ENCODE data around the gene KIF7.
"Not testable (repeated sequence)": the region's sequence is repeated elsewhere in the genome, so short reads cannot be mapped to it uniquely, and the experiment has no call there.

The KIF7 gene

GRCh38 chr15:89654847-89655805, at the start of gene KIF7:
Gene KIF7, minus strand, starts transcription at chr15:89655467. Its CDS starts 2,537 bp downstream, at chr15:89652930.
- DNase-seq (ENCODE audit: low spot score) = no peak

- no peak for DNase-seq (ENCODE audit: low spot score)
These were observed 49.1 kb upstream of the KIF7 start for GRCh38 chr15:89704411-89704810.

GRCh38 chr15:89695198-89695597, 39.9 kb upstream of the KIF7 start:
- no peak for DNase-seq (ENCODE audit: low spot score)

- DNase-seq (ENCODE audit: low spot score) = no peak
These were observed 38.4 kb upstream of the KIF7 start for GRCh38 chr15:89693696-89694095.

- no peak for DNase-seq (ENCODE audit: low spot score)
These were observed 37.8 kb upstream of the KIF7 start for GRCh38 chr15:89693091-89693490.

- DNase-seq (ENCODE audit: low spot score) = peak; percentile 73
These were observed 35.3 kb upstream of the KIF7 start, which contains the start of the genes PEX11A and WDR93 for GRCh38 chr15:89690276-89691218. Gene PEX11A, minus strand, starts transcription at chr15:89690754. Its CDS starts 122 bp downstream, at chr15:89690632. Gene WDR93, plus strand, starts transcription at chr15:89690811. Its CDS starts 10,936 bp downstream, at chr15:89701747.

- not testable (repeated sequence) for DNase-seq (ENCODE audit: low spot score)
These were observed 34.6 kb upstream of the KIF7 start for GRCh38 chr15:89689930-89690275.

- no peak for DNase-seq (ENCODE audit: low spot score)
These were observed 31.3 kb upstream of the KIF7 start for GRCh38 chr15:89686522-89686921.

- no peak for DNase-seq (ENCODE audit: low spot score)
These were observed 30.7 kb upstream of the KIF7 start for GRCh38 chr15:89685995-89686394.

GRCh38 chr15:89681146-89681545, 25.9 kb upstream of the KIF7 start:
- DNase-seq (ENCODE audit: low spot score) = no peak

GRCh38 chr15:89680282-89680873, 25.1 kb upstream of the KIF7 start:
- DNase-seq (ENCODE audit: low spot score) = no peak

GRCh38 chr15:89679212-89679611, 23.9 kb upstream of the KIF7 start, which contains the start of gene PLIN1:
Gene PLIN1, minus strand, starts transcription at chr15:89679367. Its CDS starts 1,878 bp downstream, at chr15:89677489.
- DNase-seq (ENCODE audit: low spot score) = no peak

- no peak for DNase-seq (ENCODE audit: low spot score)
These were observed 22.1 kb upstream of the KIF7 start for GRCh38 chr15:89677381-89677780.

GRCh38 chr15:89675606-89676005, 20.3 kb upstream of the KIF7 start:
- DNase-seq (ENCODE audit: low spot score) = no peak

GRCh38 chr15:89674526-89674925, 19.3 kb upstream of the KIF7 start:
- no peak for DNase-seq (ENCODE audit: low spot score)

- DNase-seq (ENCODE audit: low spot score) = peak; percentile 15
These were observed 17.9 kb upstream of the KIF7 start for GRCh38 chr15:89673165-89673512.

- no peak for DNase-seq (ENCODE audit: low spot score)
These were observed 17.2 kb upstream of the KIF7 start for GRCh38 chr15:89672221-89673164.

- DNase-seq (ENCODE audit: low spot score) = no peak
These were observed 16.4 kb upstream of the KIF7 start for GRCh38 chr15:89671687-89672086.

- no peak for DNase-seq (ENCODE audit: low spot score)
These were observed 15.8 kb upstream of the KIF7 start for GRCh38 chr15:89670971-89671560.

GRCh38 chr15:89669941-89670340, 14.7 kb upstream of the KIF7 start:
- DNase-seq (ENCODE audit: low spot score) = no peak
